Measurements from ENCODE around the gene XKR8.
"Not testable (repeated sequence)": the region's sequence is repeated elsewhere in the genome, so short reads cannot be mapped to it uniquely, and the experiment has no call there.

XKR8 gene

DNA sequence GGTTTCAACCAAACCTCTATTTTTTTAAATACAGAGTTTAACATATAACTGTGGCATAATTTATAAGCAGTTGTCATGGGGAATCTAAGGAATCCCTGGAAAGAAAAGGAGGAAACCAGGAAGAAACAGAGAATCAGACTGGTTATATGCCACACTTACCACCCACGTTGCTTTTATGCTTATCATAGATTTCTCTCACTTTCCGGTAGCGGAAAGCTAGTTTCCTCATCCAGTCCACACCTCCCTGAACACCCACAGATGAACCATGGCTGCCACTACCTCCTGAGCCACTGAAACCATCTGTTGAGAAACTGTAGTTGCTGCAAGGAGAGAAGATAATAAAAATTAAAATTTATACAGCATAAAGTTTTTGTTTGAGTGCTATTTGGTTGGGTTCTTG is 33.5 kb downstream of the XKR8 start:
- peak; percentile 43 for DNase-seq

DNA sequence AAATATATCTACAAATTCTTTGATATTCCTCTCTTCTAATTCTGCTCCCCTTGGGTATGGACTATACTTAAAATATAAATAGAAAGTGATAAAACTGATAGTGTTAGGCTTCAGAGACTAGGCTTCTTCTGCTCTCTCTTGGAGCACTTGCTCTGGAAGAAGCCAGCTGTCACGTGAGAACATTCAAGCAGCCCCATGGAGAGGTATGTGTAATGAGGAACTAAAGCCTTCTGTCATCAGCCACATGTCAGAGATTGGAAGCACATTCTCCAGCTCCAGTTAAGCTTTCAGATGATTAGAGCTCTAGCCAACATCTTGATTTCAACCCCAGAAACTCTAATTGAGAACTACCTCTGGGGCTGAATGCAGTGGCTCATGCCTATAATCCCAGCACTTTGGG is 34.3 kb downstream of the XKR8 start:
- no peak for DNase-seq

DNA sequence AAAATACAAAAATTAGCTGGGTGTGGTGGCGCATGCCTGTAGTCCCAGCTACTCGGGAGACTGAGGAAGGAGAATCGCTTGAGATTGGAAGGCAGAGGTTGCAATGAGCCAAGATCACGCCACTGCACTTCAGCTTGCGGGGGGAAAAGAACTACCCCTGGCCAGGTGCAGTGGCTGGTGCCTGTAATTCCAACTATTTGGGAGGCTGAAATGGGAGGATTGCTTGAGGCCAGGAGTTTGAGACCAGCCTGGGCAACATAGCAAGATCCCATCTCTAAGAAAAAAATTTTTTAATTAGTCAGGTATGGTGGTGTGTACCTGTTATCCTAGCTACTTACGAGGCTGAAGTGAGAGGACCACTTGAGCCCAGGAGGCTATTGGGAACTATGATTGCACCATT is 34.8 kb downstream of the XKR8 start:
- DNase-seq = not testable (repeated sequence)

DNA sequence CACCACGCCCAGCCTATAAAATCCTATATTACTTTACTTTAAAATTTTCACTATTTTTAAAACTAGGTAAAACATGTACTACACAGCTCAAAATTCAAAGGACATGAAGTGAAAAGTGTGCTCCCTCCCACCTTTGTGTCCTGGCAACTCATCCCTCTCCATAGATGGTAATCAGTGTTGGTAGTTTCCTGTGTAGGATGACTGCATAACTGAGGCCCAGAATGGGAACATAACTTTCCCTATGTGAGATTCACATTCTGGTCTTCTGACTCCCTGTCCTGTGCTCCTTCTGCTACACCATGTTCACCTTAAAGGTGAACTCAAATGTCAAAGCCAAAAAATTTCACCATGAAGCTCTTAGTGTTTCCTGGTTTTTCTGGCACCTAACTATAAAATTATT is 39.3 kb downstream of the XKR8 start:
- no peak for DNase-seq

DNA sequence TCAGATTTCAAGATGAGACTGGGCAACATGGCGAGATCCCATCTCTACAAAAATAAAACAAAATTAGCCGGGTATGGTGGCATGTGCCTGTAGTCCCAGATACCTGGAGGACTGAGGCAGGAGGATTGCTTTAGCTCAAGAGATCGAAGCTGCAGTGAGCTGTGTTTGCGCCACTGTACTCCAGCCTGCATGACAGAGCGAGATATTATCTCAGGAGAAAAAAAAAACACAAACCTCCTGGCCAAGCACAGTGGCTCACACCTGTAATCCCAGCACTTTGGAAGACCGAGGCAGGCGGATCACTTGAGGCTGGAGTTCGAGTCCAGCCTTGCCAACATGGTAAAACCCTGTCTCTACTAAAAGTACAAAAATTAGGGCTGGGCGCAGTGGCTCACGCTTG is 42.8 kb downstream of the XKR8 start:
- DNase-seq = no peak

DNA sequence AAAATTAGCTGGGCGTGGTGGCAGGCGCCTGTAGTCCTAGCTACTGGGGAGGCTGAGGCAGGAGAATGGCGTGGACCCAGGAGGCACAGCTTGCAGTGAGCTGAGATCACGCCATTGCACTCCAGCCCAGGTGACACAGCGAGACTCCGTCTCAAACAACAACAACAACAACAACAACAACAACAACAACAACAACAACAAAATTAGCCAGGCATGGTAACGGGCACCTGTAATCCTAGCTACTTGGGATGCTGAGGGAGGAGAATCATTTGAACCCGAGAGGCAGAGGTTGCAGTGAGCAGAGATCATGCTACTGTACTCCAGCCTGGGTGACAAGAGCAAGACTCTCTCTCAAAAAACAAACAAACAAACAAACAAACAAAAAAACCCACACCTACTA is 43.3 kb downstream of the XKR8 start:
- DNase-seq = not testable (repeated sequence)

DNA sequence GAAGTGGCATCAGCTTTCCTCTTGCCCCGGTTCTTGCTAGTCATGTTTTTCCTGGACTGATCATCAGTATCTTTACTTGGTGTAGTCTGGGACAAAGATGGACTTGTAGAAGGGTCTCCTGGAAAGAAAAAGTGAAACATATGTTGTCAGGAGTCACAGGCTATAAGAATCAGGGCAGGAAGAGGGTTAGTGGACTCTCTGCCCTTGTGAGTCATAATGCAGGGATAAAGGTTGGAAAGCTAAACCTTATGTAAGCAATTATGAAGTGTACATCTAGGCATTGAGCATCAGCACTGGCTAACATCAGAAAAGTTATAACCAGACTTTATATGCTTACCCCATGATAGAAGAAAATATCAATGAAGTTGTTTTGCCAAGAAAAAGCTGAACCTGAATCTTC is 51.2 kb downstream of the XKR8 start:
- DNase-seq = no peak
